Measurements from ENCODE around the gene C1QB. TPM values are rescaled to one million over a fixed set of nuclear protein-coding genes. Genes with fewer than 3 reads are reported as not detected.
A peak's percentile ranks its signal among the peaks of the same experiment; 100 is the strongest.

Gene C1QB
- polyA plus RNA-seq, 2 of the 4 experiments (the other 2 are of a cell fraction), result not detected

GRCh38 chr1:22641906-22642636 is 11.0 kb upstream of the C1QB start:
- FAIRE-seq, result no peak
- ATAC-seq, result peak; percentile 75 to 93
- H3K4me2 ChIP-seq, result peak overlapping the region; percentile 85
- peak; percentile 19 to 66 for DNase-seq (ENCODE audit: low read depth in 1 of 2, low spot score in 1 of 2)
- ChIA-PET POLR2A (interaction anchor here (1.0 kb wide), 1 partner anchor 221 kb away, joined by 4 read pairs; no protein-coding TSS in a partner anchor), CTCF (interaction anchor here (0.6 to 8.2 kb wide), 49 partner anchors 9 to 734 kb away, joined by 3 to 248 read pairs (median 4); partner anchors contain the start of gene C1QB)
- WGBS (ENCODE audit: missing lambda C conversion rate), result 6% methylated on average over 12 of the region's 18 CpGs
- no peak overlapping the region for H3K27ac ChIP-seq
- TF ChIP-seq SMC3 (IDR thresholded peaks at IDR 0.05) (peak; percentile 91), RNF2 (IDR thresholded peaks at IDR 0.05; ENCODE audit: borderline replicate concordance, low read depth) (no peak), CTCF (IDR thresholded peaks at IDR 0.05) (peak; percentile 78), RAD21 (conservative IDR thresholded peaks at IDR 0.05 in 1 of 2, IDR thresholded peaks at IDR 0.05 in 1 of 2) (peak; percentile 87 to 94)
- H3K4me3 ChIP-seq, result no peak overlapping the region
- H3K9me3 ChIP-seq, result no peaks in the 10 kb centered on the region
- H3K4me1 ChIP-seq, result 0 out of 3 replicates have a peak, but pooled peaks cover 5% of the 10 kb centered on the region

DNA sequence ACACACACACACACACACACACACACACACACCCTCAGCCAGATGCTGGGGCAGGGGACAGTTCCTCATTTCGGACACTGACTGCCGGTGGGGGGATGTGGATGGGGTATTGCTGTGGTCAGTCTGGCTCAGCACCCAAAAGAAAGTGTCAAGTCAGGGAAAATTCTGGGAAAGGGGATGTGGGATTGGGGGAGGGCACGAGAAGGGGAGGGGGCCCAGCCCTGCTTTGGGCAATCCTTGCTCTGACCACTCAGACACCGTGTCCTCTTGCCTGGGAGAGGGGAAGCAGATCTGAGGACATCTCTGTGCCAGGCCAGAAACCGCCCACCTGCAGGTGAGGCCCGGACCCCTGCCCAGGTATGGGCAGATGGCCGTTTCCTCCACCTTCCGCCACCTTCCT is 9.7 kb upstream of the C1QB start, which contains the start of gene C1QC:
C1QC (plus strand) TSS at position 253 of the 400 bp plus-strand sequence. CDS start 391 bp downstream, outside the sequence.
- Histone ChIP-seq H3K4me3 (no peak within 1 kb of the TSS), H3K4me2 (no peak within 1 kb of the TSS), H3K4me1 (0 out of 3 replicates have a peak, but pooled peaks cover 5% of the 10 kb centered on the region), H3K9me3 (no peaks in the 10 kb centered on the region), H3K27ac (no peak within 1 kb of the TSS)
- FAIRE-seq (no peak), DNase-seq (ENCODE audit: low read depth in 1 of 2, low spot score in 1 of 2) (no peak), ATAC-seq (no peak)
- POLR2A ChIA-PET, result no interaction called here
- CTCF ChIA-PET, result interaction anchor here (1.2 to 8.2 kb wide), 8 partner anchors 14 to 266 kb away, joined by 3 to 248 read pairs (median 5); no protein-coding TSS in a partner anchor
- 46% methylated on average over 8 of the region's 8 CpGs for WGBS (ENCODE audit: missing lambda C conversion rate)
- TF ChIP-seq MAFK (IDR thresholded peaks at IDR 0.05; ENCODE audit: partially characterized antibody) (peak; percentile 43), MAZ (IDR thresholded peaks at IDR 0.05; ENCODE audit: borderline replicate concordance, low read depth, low read length) (no peak)

GRCh38 chr1:22643928-22644327 is 9.1 kb upstream of the C1QB start:
- ATAC-seq (no peak), DNase-seq (ENCODE audit: low read depth in 1 of 2, low spot score in 1 of 2) (no peak), FAIRE-seq (no peak)
- Histone ChIP-seq H3K4me2 (no peak overlapping the region), H3K9me3 (no peaks in the 10 kb centered on the region), H3K4me3 (no peak overlapping the region), H3K4me1 (0 out of 3 replicates have a peak, but pooled peaks cover 5% of the 10 kb centered on the region), H3K27ac (no peak overlapping the region)
- ChIA-PET CTCF (interaction anchor here (1.7 to 8.2 kb wide), 3 partner anchors 71 to 265 kb away, joined by 3 to 248 read pairs (median 5); no protein-coding TSS in a partner anchor), POLR2A (no interaction called here)
- no peak for TF ChIP-seq CHD2 (IDR thresholded peaks at IDR 0.05; ENCODE audit: low read length, partially characterized antibody)
- no CpG with 5 or more reads among the region's 12 CpGs for WGBS (ENCODE audit: missing lambda C conversion rate)

- POLR2A ChIA-PET, result no interaction called here
- no peak for ATAC-seq
- 0 out of 3 replicates have a peak, but pooled peaks cover 5% of the 10 kb centered on the region for H3K4me1 ChIP-seq
- H3K4me3 ChIP-seq, result no peak overlapping the region
- no peak overlapping the region for H3K4me2 ChIP-seq
- CTCF ChIA-PET, result interaction anchor here (1.4 to 8.2 kb wide), 2 partner anchors 9 to 226 kb away, joined by 4 to 248 read pairs; no protein-coding TSS in a partner anchor
- H3K27ac ChIP-seq, result no peak overlapping the region
- no peaks in the 10 kb centered on the region for H3K9me3 ChIP-seq
- 76% methylated on average over 7 of the region's 7 CpGs for WGBS (ENCODE audit: missing lambda C conversion rate)
- TF ChIP-seq ZC3H11A (IDR thresholded peaks at IDR 0.05) (no peak), ESRRA (IDR thresholded peaks at IDR 0.05; ENCODE audit: borderline replicate concordance, low read length) (no peak), CBX2 (IDR thresholded peaks at IDR 0.05; ENCODE audit: borderline replicate concordance, low read depth) (no peak), JUN (IDR thresholded peaks at IDR 0.05) (no peak), CHD2 (IDR thresholded peaks at IDR 0.05; ENCODE audit: low read length, partially characterized antibody) (no peak), GATA3 (IDR thresholded peaks at IDR 0.05; ENCODE audit: borderline replicate concordance) (no peak), TP53 (CRISPR knock-in tag; IDR thresholded peaks at IDR 0.05) (no peak), HES2 (IDR thresholded peaks at IDR 0.05) (no peak), NR3C1 (IDR thresholded peaks at IDR 0.05) (no peak), HOXB13 (CRISPR knock-in tag; IDR thresholded peaks at IDR 0.05; ENCODE audit: low read depth) (no peak), JUNB (IDR thresholded peaks at IDR 0.05) (no peak), HOXB5 (CRISPR knock-in tag; IDR thresholded peaks at IDR 0.05) (no peak), RARB (CRISPR knock-in tag; IDR thresholded peaks at IDR 0.05) (no peak), BHLHE40 (IDR thresholded peaks at IDR 0.05; ENCODE audit: low read depth, low read length) (no peak), RNF2 (IDR thresholded peaks at IDR 0.05; ENCODE audit: borderline replicate concordance, low read depth) (no peak), FOXS1 (CRISPR knock-in tag; IDR thresholded peaks at IDR 0.05) (no peak)
- TF ChIP-seq, protein P1, sequence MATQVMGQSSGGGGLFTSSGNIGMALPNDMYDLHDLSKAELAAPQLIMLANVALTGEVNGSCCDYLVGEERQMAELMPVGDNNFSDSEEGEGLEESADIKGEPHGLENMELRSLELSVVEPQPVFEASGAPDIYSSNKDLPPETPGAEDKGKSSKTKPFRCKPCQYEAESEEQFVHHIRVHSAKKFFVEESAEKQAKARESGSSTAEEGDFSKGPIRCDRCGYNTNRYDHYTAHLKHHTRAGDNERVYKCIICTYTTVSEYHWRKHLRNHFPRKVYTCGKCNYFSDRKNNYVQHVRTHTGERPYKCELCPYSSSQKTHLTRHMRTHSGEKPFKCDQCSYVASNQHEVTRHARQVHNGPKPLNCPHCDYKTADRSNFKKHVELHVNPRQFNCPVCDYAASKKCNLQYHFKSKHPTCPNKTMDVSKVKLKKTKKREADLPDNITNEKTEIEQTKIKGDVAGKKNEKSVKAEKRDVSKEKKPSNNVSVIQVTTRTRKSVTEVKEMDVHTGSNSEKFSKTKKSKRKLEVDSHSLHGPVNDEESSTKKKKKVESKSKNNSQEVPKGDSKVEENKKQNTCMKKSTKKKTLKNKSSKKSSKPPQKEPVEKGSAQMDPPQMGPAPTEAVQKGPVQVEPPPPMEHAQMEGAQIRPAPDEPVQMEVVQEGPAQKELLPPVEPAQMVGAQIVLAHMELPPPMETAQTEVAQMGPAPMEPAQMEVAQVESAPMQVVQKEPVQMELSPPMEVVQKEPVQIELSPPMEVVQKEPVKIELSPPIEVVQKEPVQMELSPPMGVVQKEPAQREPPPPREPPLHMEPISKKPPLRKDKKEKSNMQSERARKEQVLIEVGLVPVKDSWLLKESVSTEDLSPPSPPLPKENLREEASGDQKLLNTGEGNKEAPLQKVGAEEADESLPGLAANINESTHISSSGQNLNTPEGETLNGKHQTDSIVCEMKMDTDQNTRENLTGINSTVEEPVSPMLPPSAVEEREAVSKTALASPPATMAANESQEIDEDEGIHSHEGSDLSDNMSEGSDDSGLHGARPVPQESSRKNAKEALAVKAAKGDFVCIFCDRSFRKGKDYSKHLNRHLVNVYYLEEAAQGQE (IDR thresholded peaks at IDR 0.05), result no peak
- DNase-seq (ENCODE audit: low read depth in 1 of 2, low spot score in 1 of 2), result no peak
- FAIRE-seq, result no peak
Measured at GRCh38 chr1:22645931-22646330, 7.1 kb upstream of the C1QB start.
